Upper lobe of left lung (tissue), 6 donors: ENCODE data around the gene CAMK4. TPM values are rescaled to one million over a fixed set of nuclear protein-coding genes. Genes with fewer than 3 reads are reported as not detected.
A peak's percentile ranks its signal among the peaks of the same experiment; 100 is the strongest.

ENCODE experiments used
- ATAC-seq, 2 donors: fragments of 200-7000 bp; cut with Tn5 transposase; one replicate each; pipeline ENCODE4 v1.9.1; 2022; ENCODE audit warnings: mild to moderate bottlenecking in 2 of 2, moderate library complexity in 2 of 2; ENCODE audit not compliant: low FRiP score in 2 of 2
- DNase-seq, 2 donors: peaks; one replicate each; pipeline ENCODE4 v3.0.0-alpha.2; 2019 to 2020
- H3K27ac ChIP-seq, 4 donors: fragments of 200-600 bp; sonication (generic); one replicate each; pipeline ENCODE4 v1.5.1; 2016 to 2019
- H3K27me3 ChIP-seq, 4 donors: fragments of 200-600 bp; sonication (generic); one replicate each; pipeline ENCODE4 v1.5.1; 2017 to 2019
- H3K36me3 ChIP-seq, 4 donors: fragments of 200-600 bp; sonication (generic); one replicate each; pipeline ENCODE4 v1.5.1; 2016 to 2019
- H3K4me1 ChIP-seq, 4 donors: fragments of 200-600 bp; sonication (generic); one replicate each; pipeline ENCODE4 v1.5.1; 2018 to 2019
- H3K4me3 ChIP-seq, 4 donors: fragments of 200-600 bp; sonication (generic); one replicate each; pipeline ENCODE4 v1.5.1; 2017 to 2019; ENCODE audit warnings: mild to moderate bottlenecking in 2 of 4, moderate library complexity in 1 of 4
- H3K9me3 ChIP-seq, 4 donors: fragments of 200-600 bp; sonication (generic); one replicate each; pipeline ENCODE4 v1.5.1; 2018 to 2019
- CTCF ChIP-seq, 6 experiments: fragments of 450-650 bp in 4 of 6; fragments of 200-600 bp in 2 of 6; sonication (generic) in 2 of 6; IDR thresholded peaks; one replicate each; pipeline ENCODE4 v1.5.1; 2016 to 2019; ENCODE audit warnings: antibody characterized with exemption in 6 of 6
- EP300 ChIP-seq, 4 donors: sonication (generic); formaldehyde crosslinking; IDR thresholded peaks; one replicate each; pipeline ENCODE4 v1.5.1; 2017; ENCODE audit warnings: antibody characterized with exemption in 4 of 4, control low read depth in 2 of 4
- POLR2A ChIP-seq, 4 donors: fragments of 450-650 bp; IDR thresholded peaks; one replicate each; pipeline ENCODE4 v1.5.1; 2016 to 2017; ENCODE audit warnings: antibody characterized with exemption in 4 of 4, mild to moderate bottlenecking in 2 of 4
- POLR2AphosphoS5 ChIP-seq, 2 donors: sonication (generic); formaldehyde crosslinking; IDR thresholded peaks; one replicate each; pipeline ENCODE4 v1.5.1; 2017; ENCODE audit warnings: antibody characterized with exemption in 2 of 2
- WGBS, 2 donors: methylation state at CpG; one replicate each; pipeline ENCODE4 v1.1.5; 2017 to 2018; 5-methylcytosine and 5-hydroxymethylcytosine counted together
- total RNA-seq, 6 donors: library from RNA; depleted of rRNA in 4 of 6; stranded (reverse); fragments of >200 nt in 4 of 6; gene quantifications; one replicate each; pipeline versions ENCODE4 v1.1.0 to v1.2.1, GENCODE V29; 2016 to 2021
- donor health status: DM: no; HTN: no; CAD: no; lungs with moderate emphysema.
- donor health status: DM: no; HTN: yes; CAD: no; lungs with severe emphysema.

The CAMK4 gene
- total RNA-seq, 6 donors from 2014 or later, result 1.8 to 36.7 (median 2.2) TPM

GRCh38 chr5:111502956-111503355 is 278.8 kb downstream of the CAMK4 start:
- ATAC-seq, result no peak
- DNase-seq, result no peak
- no peaks in the 10 kb centered on the region for H3K9me3 ChIP-seq
- H3K27ac ChIP-seq, result no peak overlapping the region
- peaks cover 0 to 6% (median under 1%) of the 10 kb centered on the region in 4 donors for H3K4me1 ChIP-seq
- TF ChIP-seq EP300 (IDR thresholded peaks at IDR 0.05) (no peak), CTCF (IDR thresholded peaks at IDR 0.05) (no peak), POLR2AphosphoS5 (IDR thresholded peaks at IDR 0.05) (no peak), POLR2A (IDR thresholded peaks at IDR 0.05) (no peak)
- no peaks in the 10 kb centered on the region for H3K27me3 ChIP-seq
- H3K4me3 ChIP-seq, result no peak overlapping the region
- peaks cover 4 to 43% (median 11%) of the 10 kb centered on the region in 4 donors for H3K36me3 ChIP-seq

- Histone ChIP-seq H3K4me3 (no peak overlapping the region), H3K27ac (no peak overlapping the region), H3K36me3 (peaks cover 0 to 23% (median 3%) of the 10 kb centered on the region in 4 donors), H3K27me3 (no peaks in the 10 kb centered on the region), H3K9me3 (no peaks in the 10 kb centered on the region), H3K4me1 (peaks cover 6 to 18% (median 12%) of the 10 kb centered on the region in 4 donors)
- no peak for TF ChIP-seq CTCF (IDR thresholded peaks at IDR 0.05)
- no peak for TF ChIP-seq POLR2AphosphoS5 (IDR thresholded peaks at IDR 0.05)
- no peak for TF ChIP-seq EP300 (IDR thresholded peaks at IDR 0.05)
- TF ChIP-seq POLR2A (IDR thresholded peaks at IDR 0.05), result no peak
- ATAC-seq (no peak), DNase-seq (no peak)
- WGBS, 2 donors, result 56 to 67% methylated on average over 1 of the region's 1 CpG
Observed at GRCh38 chr5:111505096-111505495, 280.9 kb downstream of the CAMK4 start.

- ATAC-seq, result no peak
- 82 to 85% methylated on average over 4 of the region's 4 CpGs for WGBS, 2 donors
- TF ChIP-seq POLR2AphosphoS5 (IDR thresholded peaks at IDR 0.05), result no peak
- TF ChIP-seq POLR2A (IDR thresholded peaks at IDR 0.05), result no peak
- TF ChIP-seq CTCF (IDR thresholded peaks at IDR 0.05), result no peak
- no peak for TF ChIP-seq EP300 (IDR thresholded peaks at IDR 0.05)
Observed at GRCh38 chr5:111507276-111507675, 283.1 kb downstream of the CAMK4 start.

GRCh38 chr5:111509119-111509518 is 284.9 kb downstream of the CAMK4 start:
- H3K27me3 ChIP-seq, result no peaks in the 10 kb centered on the region
- H3K27ac ChIP-seq, result peak overlapping the region in 1 of 4 donors; percentile 19
- 54 to 57% methylated on average over 1 of the region's 1 CpG for WGBS, 2 donors
- TF ChIP-seq CTCF (IDR thresholded peaks at IDR 0.05), result no peak
- TF ChIP-seq EP300 (IDR thresholded peaks at IDR 0.05), result no peak
- TF ChIP-seq POLR2AphosphoS5 (IDR thresholded peaks at IDR 0.05), result no peak
- TF ChIP-seq POLR2A (IDR thresholded peaks at IDR 0.05), result no peak
- H3K4me3 ChIP-seq, result peak overlapping the region in 1 of 4 donors; percentile 10
- H3K9me3 ChIP-seq, result no peaks in the 10 kb centered on the region
- H3K36me3 ChIP-seq, result peaks cover 0 to 6% (median 0%) of the 10 kb centered on the region in 4 donors
- DNase-seq (no peak), ATAC-seq (no peak)
- H3K4me1 ChIP-seq, result peaks cover 6 to 42% (median 23%) of the 10 kb centered on the region in 4 donors

More at GRCh38 chr5:111507276-111507675, 283.1 kb downstream of the CAMK4 start:
- peaks cover 0 to 6% (median 0%) of the 10 kb centered on the region in 4 donors for H3K36me3 ChIP-seq
- peaks cover 6 to 34% (median 22%) of the 10 kb centered on the region in 4 donors for H3K4me1 ChIP-seq
- H3K4me3 ChIP-seq, result no peak overlapping the region
- no peaks in the 10 kb centered on the region for H3K27me3 ChIP-seq
- no peak for DNase-seq
- H3K27ac ChIP-seq, result no peak overlapping the region
- H3K9me3 ChIP-seq, result no peaks in the 10 kb centered on the region

- no peak for TF ChIP-seq CTCF (IDR thresholded peaks at IDR 0.05)
- no peak for TF ChIP-seq POLR2A (IDR thresholded peaks at IDR 0.05)
- TF ChIP-seq POLR2AphosphoS5 (IDR thresholded peaks at IDR 0.05), result no peak
- TF ChIP-seq EP300 (IDR thresholded peaks at IDR 0.05), result no peak
- DNase-seq, result no peak
- H3K27ac ChIP-seq, result peak overlapping the region; percentile 87 to 97 (median 91)
Observed at GRCh38 chr5:111511174-111511830, 287.1 kb downstream of the CAMK4 start.

More at GRCh38 chr5:111511174-111511830, 287.1 kb downstream of the CAMK4 start:
- no peak for ATAC-seq
- Histone ChIP-seq H3K4me1 (peaks cover 6 to 42% (median 23%) of the 10 kb centered on the region in 4 donors), H3K4me3 (peak overlapping the region; percentile 75 to 90 (median 87)), H3K36me3 (no peaks in the 10 kb centered on the region), H3K27me3 (no peaks in the 10 kb centered on the region), H3K9me3 (no peaks in the 10 kb centered on the region)
- WGBS, 2 donors, result 9 to 13% methylated on average over 2 of the region's 2 CpGs
